HepG2 (cell line): ENCODE results near the gene USP10. TPM values are rescaled to one million over a fixed set of nuclear protein-coding genes. Genes with fewer than 3 reads are reported as not detected.

Experiments
- ATAC-seq: fragments of 200-7000 bp; cut with Tn5 transposase; 3 replicates; pipeline ENCODE4 v1.9.1; 2020; ENCODE audit warnings: mild to moderate bottlenecking, moderate library complexity
- BruUV-seq: library from RNA; stranded (reverse); fragments of 400-500 nt; replicated peaks from 2 replicates; lab custom pipeline; 2021; lab: Mats Ljungman, UMichigan
- CTCF ChIA-PET: fragments of 300-600 bp; formaldehyde crosslinking; extraction: SDS; loops from one replicate; lab custom pipeline; 2021; ENCODE audit warnings: low total read pairs, inconsistent platforms, low intra/inter-chr PET ratio; lab: Yijun Ruan, JAX
- POLR2A ChIA-PET: fragments of 350-600 bp; sonication (Branson Sonifier 250); formaldehyde crosslinking; loops from one replicate; lab custom pipeline; 2020; ENCODE audit warnings: antibody characterized with exemption, inconsistent platforms; lab: Yijun Ruan, JAX
- DNase-seq: peaks from one replicate; pipeline ENCODE4 v3.0.0-alpha.2; 2015; ENCODE audit warnings: low spot score
- FAIRE-seq: peaks from 3 replicates; lab custom pipeline; 2011; peaks lifted over from hg19 to GRCh38; lab: Jason Lieb, UNC
- H2AFZ ChIP-seq: one replicate; pipeline ENCODE4 v1.6.1; 2011; ENCODE audit warnings: low read length, inconsistent platforms
- H3K27ac ChIP-seq: fragments of 300-600 bp; 3 replicates; pipeline ENCODE4 v1.8.0; 2011; ENCODE audit warnings: mixed run types, mild to moderate bottlenecking, mixed read lengths, low read length, inconsistent platforms; ENCODE audit not compliant: insufficient read depth; ENCODE audit errors: extremely low read length
- H3K27me3 ChIP-seq, 2 experiments: fragments of 200-600 bp in 1 of 2; 2 replicates in 1 of 2; 3 replicates in 1 of 2; pipeline versions ENCODE4 v1.6.0 to v1.8.0; 2011; ENCODE audit warnings: low read length in 2 of 2, mild to moderate bottlenecking in 2 of 2, moderate library complexity in 2 of 2, inconsistent platforms in 1 of 2; ENCODE audit not compliant: insufficient read depth in 2 of 2, control insufficient read depth in 1 of 2
- H3K36me3 ChIP-seq, 2 experiments: fragments of 200-600 bp in 1 of 2; replicated peaks in 1 of 2; 2 replicates in 1 of 2; 3 replicates in 1 of 2; pipeline versions ENCODE4 v1.5.1 to v1.8.0; 2011; ENCODE audit warnings: low read length in 2 of 2, inconsistent platforms in 1 of 2; ENCODE audit not compliant: insufficient read depth in 2 of 2, control insufficient read depth in 1 of 2
- H3K4me1 ChIP-seq: 2 replicates; pipeline ENCODE4 v1.5.1; 2012; ENCODE audit warnings: low read length, inconsistent platforms; ENCODE audit not compliant: insufficient read depth
- H3K4me2 ChIP-seq: 2 replicates; pipeline ENCODE4 v1.6.0; 2011; ENCODE audit warnings: low read depth, low read length, inconsistent platforms
- H3K4me3 ChIP-seq, 3 experiments: fragments of 200-600 bp in 1 of 3; sonication (generic), shearing (Covaris generic) in 1 of 3; replicated peaks in 1 of 3; 2 replicates each; pipeline ENCODE4 v1.5.1; 2011 to 2016; ENCODE audit warnings: low read length in 3 of 3, inconsistent platforms in 2 of 3, low read depth in 2 of 3, mild to moderate bottlenecking in 2 of 3, control low read depth in 1 of 3, mixed read lengths in 1 of 3; ENCODE audit not compliant: insufficient read depth in 1 of 3
- H3K79me2 ChIP-seq: one replicate; pipeline ENCODE4 v1.6.1; 2011; ENCODE audit warnings: low read length, inconsistent platforms; ENCODE audit not compliant: insufficient read depth
- H3K9ac ChIP-seq: 2 replicates; pipeline ENCODE4 v1.6.0; 2011; ENCODE audit warnings: mild to moderate bottlenecking, low read depth, low read length, inconsistent platforms; ENCODE audit not compliant: insufficient read depth
- H3K9me3 ChIP-seq: 2 replicates; pipeline ENCODE4 v1.5.1; 2012; ENCODE audit warnings: mild to moderate bottlenecking, low read length
- H4K20me1 ChIP-seq: 2 replicates; pipeline ENCODE4 v1.6.0; 2011; ENCODE audit warnings: inconsistent platforms, mild to moderate bottlenecking, low read length, moderate library complexity; ENCODE audit not compliant: insufficient read depth
- CHCHD3 ChIP-seq: sonication (generic); formaldehyde crosslinking; IDR thresholded peaks from 2 replicates; pipeline ENCODE4 v1.8.0; 2022; ENCODE audit warnings: mild to moderate bottlenecking, missing genetic modification reagents, moderate library complexity
- EED ChIP-seq: sonication (generic); formaldehyde crosslinking; IDR thresholded peaks from 2 replicates; pipeline ENCODE4 v1.5.0; 2020; ENCODE audit warnings: mild to moderate bottlenecking, missing genetic modification reagents
- PCBP2 ChIP-seq: fragments of 200-400 bp; formaldehyde crosslinking; optimal IDR thresholded peaks from 2 replicates; pipeline ENCODE3; 2018; ENCODE audit warnings: low read length, low read depth; ENCODE audit not compliant: poor library complexity, severe bottlenecking
- TOE1 ChIP-seq: sonication (generic); formaldehyde crosslinking; IDR thresholded peaks from 2 replicates; pipeline ENCODE4 v1.4.0; 2020; ENCODE audit warnings: mild to moderate bottlenecking, missing genetic modification reagents
- ZBTB1 ChIP-seq: sonication (generic); formaldehyde crosslinking; IDR thresholded peaks from 2 replicates; pipeline ENCODE4 v1.4.0; 2020; ENCODE audit warnings: missing genetic modification reagents, borderline replicate concordance
- ZNF646 ChIP-seq: sonication (generic); formaldehyde crosslinking; IDR thresholded peaks from 2 replicates; pipeline ENCODE4 v1.9.0; 2021; ENCODE audit warnings: mild to moderate bottlenecking, missing genetic modification reagents
- ZSCAN22 ChIP-seq: sonication (generic); formaldehyde crosslinking; IDR thresholded peaks from 2 replicates; pipeline ENCODE4 v1.4.0; 2020; ENCODE audit warnings: mild to moderate bottlenecking, missing genetic modification reagents
- WGBS: methylation state at CpG from one replicate; pipeline ENCODE4 v1.1.6; 2017; ENCODE audit warnings: low lambda C conversion rate; 5-methylcytosine and 5-hydroxymethylcytosine counted together
- in situ Hi-C: cut with HindIII; loops from 2 replicates; pipeline ENCODE4 v1.10.0; 2017; ENCODE audit warnings: low pct_unique_long_range_greater_than_20kb; ENCODE audit not compliant: extremely low pct_ligation_motif_present
- intact Hi-C: fragments of 100-400 bp; cut with micrococcal nuclease; formaldehyde crosslinking; loops from one replicate; pipeline ENCODE4 v1.10.0; 2022; ENCODE audit not compliant: unreplicated experiment
- polyA plus RNA-seq, 8 experiments: library from polyadenylated mRNA; depleted of rRNA in 3 of 8; stranded (reverse) in 7 of 8; unstranded in 1 of 8; fragments of >200 nt; fragmentation: Illumina TruSeq in 4 of 8; extraction: Trizol in 4 of 8; gene quantifications; 2 replicates each; pipeline versions ENCODE4 v1.2.1 to v1.2.3, GENCODE V29; 2011 to 2016; ENCODE audit warnings: low read depth in 4 of 8, missing spikeins in 1 of 8, mixed read lengths in 1 of 8; ENCODE audit not compliant: insufficient read depth in 1 of 8
- total RNA-seq, 5 experiments: library from RNA; depleted of rRNA; stranded (reverse); fragments of >200 nt; fragmentation: Illumina TruSeq; extraction: Trizol; gene quantifications; 2 replicates each; pipeline ENCODE4 v1.2.3, GENCODE V29; 2016; ENCODE audit warnings: low read depth in 1 of 5
- TF ChIP-seq, protein P1 (sequence below): sonication (generic); formaldehyde crosslinking; IDR thresholded peaks from 2 replicates; pipeline ENCODE4 v1.5.1; 2020; ENCODE audit warnings: mild to moderate bottlenecking, missing genetic modification reagents, moderate library complexity

Gene USP10
- total and polyA plus RNA-seq, 2 of the 13 experiments (the other 11 are each of a cell fraction or from before 2014, with no cell fraction given): 79.1 to 122 TPM

- TF ChIP-seq, protein P1, sequence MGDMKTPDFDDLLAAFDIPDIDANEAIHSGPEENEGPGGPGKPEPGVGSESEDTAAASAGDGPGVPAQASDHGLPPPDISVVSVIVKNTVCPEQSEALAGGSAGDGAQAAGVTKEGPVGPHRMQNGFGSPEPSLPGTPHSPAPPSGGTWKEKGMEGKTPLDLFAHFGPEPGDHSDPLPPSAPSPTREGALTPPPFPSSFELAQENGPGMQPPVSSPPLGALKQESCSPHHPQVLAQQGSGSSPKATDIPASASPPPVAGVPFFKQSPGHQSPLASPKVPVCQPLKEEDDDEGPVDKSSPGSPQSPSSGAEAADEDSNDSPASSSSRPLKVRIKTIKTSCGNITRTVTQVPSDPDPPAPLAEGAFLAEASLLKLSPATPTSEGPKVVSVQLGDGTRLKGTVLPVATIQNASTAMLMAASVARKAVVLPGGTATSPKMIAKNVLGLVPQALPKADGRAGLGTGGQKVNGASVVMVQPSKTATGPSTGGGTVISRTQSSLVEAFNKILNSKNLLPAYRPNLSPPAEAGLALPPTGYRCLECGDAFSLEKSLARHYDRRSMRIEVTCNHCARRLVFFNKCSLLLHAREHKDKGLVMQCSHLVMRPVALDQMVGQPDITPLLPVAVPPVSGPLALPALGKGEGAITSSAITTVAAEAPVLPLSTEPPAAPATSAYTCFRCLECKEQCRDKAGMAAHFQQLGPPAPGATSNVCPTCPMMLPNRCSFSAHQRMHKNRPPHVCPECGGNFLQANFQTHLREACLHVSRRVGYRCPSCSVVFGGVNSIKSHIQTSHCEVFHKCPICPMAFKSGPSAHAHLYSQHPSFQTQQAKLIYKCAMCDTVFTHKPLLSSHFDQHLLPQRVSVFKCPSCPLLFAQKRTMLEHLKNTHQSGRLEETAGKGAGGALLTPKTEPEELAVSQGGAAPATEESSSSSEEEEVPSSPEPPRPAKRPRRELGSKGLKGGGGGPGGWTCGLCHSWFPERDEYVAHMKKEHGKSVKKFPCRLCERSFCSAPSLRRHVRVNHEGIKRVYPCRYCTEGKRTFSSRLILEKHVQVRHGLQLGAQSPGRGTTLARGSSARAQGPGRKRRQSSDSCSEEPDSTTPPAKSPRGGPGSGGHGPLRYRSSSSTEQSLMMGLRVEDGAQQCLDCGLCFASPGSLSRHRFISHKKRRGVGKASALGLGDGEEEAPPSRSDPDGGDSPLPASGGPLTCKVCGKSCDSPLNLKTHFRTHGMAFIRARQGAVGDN (CRISPR knock-in tag): no peak
Observed at GRCh38 chr16:84716740-84717139, 16.9 kb downstream of the USP10 start (continued).

- BruUV-seq: no TSS peak
- CTCF ChIA-PET: no interaction called here
- H3K4me3 ChIP-seq: no peak overlapping the region
- no peak overlapping the region for H3K27ac ChIP-seq
- H3K9ac ChIP-seq: no peak overlapping the region
- 90% methylated on average over 2 of the region's 2 CpGs for WGBS
- FAIRE-seq: no peak
- H2AFZ ChIP-seq: no peak overlapping the region
- no peak for ATAC-seq
- H3K27me3 ChIP-seq: no peaks in the 10 kb centered on the region
- no peaks in the 10 kb centered on the region for H3K9me3 ChIP-seq
- DNase-seq: no peak
- in situ Hi-C loops (no loop called here), intact Hi-C loops (no loop called here)
- TF ChIP-seq EED (CRISPR knock-in tag) (no peak), ZNF646 (no peak), TOE1 (CRISPR knock-in tag) (no peak), PCBP2 (no peak), CHCHD3 (CRISPR knock-in tag) (no peak), ZSCAN22 (CRISPR knock-in tag) (no peak), ZBTB1 (CRISPR knock-in tag) (no peak)
- H3K4me2 ChIP-seq: no peak overlapping the region
- H3K4me1 ChIP-seq: peaks cover 46% of the 10 kb centered on the region
- H4K20me1 ChIP-seq: peaks cover 95% of the 10 kb centered on the region
- H3K79me2 ChIP-seq: peaks cover 99% of the 10 kb centered on the region
- H3K36me3 ChIP-seq: peaks cover 4 to 41% of the 10 kb centered on the region in 2 experiments; a peak in 4 of 5 replicates
- POLR2A ChIA-PET: no interaction called here
Observed at GRCh38 chr16:84717484-84717883, 17.7 kb downstream of the USP10 start.
